Heart left ventricle (tissue), 13 donors: Measurements from ENCODE around the gene ARHGEF3.

Experiments used
- POLR2A ChIP-seq, 2 donors: fragments of 450-650 bp; IDR thresholded peaks; one replicate each; pipeline ENCODE4 v1.6.1; 2017; ENCODE audit warnings: antibody characterized with exemption in 2 of 2, mild to moderate bottlenecking in 2 of 2, moderate library complexity in 2 of 2
- TF ChIP-seq, protein P1 (sequence below), 12 donors: fragments of 200-600 bp; sonication (generic) in 4 of 12; IDR thresholded peaks; one replicate each; pipeline versions ENCODE4 v1.5.0 to v1.8.0; 2018 to 2022; ENCODE audit warnings: antibody characterized with exemption in 12 of 12, mild to moderate bottlenecking in 5 of 12
- donor health status: ischemic (EF 13 %, LVEDD 7.1; RV severe dilation, severe dysfunction).
- donor health status: DM: no; HTN: yes; CAD: no.
- donor health status: DM: no; HTN: no; CAD: no.
- donor health status: ischemic (EF 25% LVEDD 6.9; RV normal size, moderate dysfunction).
- donor health status: ischemic (EF 25% LVEDD 5.7; RV mildly dilated, moderate dysfunction).
- donor health status: ischemic (EF 35%, LVEDD 5.7; RV mildly dilated, moderate dysfunction).
- donor health status: nonischemic (EF 11% LVEDD 7.7; RV severe dilation, severe dysfunction).
- donor health status: DM: yes; HTN: yes; CAD: no.
- donor health status: PGD.
- donor health status: ischemic (EF 29% LVEDD 5.4; RV normal size, mild dysfunction).
- donor health status: nonischemic (EF 23%, LVEDD 6.1; RV moderate dilation, normal function).

DNA sequence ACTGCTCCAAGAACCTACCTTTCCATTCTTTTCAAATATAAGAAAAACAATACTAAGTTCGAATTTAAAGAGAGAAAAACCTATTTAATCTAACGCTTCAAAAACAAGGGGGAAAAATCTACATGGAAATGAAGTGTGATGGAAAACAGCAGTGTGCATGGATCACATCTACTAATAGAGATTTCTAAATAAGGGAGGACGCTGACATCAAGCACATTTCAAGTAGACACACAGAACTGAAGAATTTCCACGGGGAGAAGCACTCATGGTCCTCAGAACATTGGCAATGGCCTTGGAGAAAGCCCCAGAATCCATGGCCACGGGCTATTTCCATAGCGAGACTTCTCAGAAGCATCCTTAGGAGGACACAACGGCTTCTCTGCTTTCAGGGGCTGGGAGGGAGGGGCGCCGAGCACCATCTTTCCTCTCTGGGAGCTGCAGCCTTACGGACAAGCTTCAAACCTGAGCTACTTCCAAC is 119.7 kb downstream of the ARHGEF3 start:
- TF ChIP-seq, protein P1, sequence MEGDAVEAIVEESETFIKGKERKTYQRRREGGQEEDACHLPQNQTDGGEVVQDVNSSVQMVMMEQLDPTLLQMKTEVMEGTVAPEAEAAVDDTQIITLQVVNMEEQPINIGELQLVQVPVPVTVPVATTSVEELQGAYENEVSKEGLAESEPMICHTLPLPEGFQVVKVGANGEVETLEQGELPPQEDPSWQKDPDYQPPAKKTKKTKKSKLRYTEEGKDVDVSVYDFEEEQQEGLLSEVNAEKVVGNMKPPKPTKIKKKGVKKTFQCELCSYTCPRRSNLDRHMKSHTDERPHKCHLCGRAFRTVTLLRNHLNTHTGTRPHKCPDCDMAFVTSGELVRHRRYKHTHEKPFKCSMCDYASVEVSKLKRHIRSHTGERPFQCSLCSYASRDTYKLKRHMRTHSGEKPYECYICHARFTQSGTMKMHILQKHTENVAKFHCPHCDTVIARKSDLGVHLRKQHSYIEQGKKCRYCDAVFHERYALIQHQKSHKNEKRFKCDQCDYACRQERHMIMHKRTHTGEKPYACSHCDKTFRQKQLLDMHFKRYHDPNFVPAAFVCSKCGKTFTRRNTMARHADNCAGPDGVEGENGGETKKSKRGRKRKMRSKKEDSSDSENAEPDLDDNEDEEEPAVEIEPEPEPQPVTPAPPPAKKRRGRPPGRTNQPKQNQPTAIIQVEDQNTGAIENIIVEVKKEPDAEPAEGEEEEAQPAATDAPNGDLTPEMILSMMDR (IDR thresholded peaks at IDR 0.05): no peak
- no peak for TF ChIP-seq POLR2A (IDR thresholded peaks at IDR 0.05)
